GM21360 (cell line): ENCODE data around the gene RHOD.

Source experiments
- ATAC-seq: cut with Tn5 transposase; IDR thresholded peaks from one replicate; pipeline ENCODE4 v1.9.1; 2021; ENCODE audit warnings: mild to moderate bottlenecking, moderate library complexity; ENCODE audit not compliant: unreplicated experiment

Gene RHOD

GRCh38 chr11:67058506-67058905, 1.9 kb downstream of the RHOD start:
- ATAC-seq: no peak

- ATAC-seq: no peak
Measured at GRCh38 chr11:67059671-67060070, 3.0 kb downstream of the RHOD start.

- ATAC-seq: no peak
Measured at GRCh38 chr11:67060111-67060522, 3.5 kb downstream of the RHOD start.

GRCh38 chr11:67062526-67063373, 6.1 kb downstream of the RHOD start:
- no peak for ATAC-seq

- no peak for ATAC-seq
Measured at GRCh38 chr11:67066333-67066709, 9.7 kb downstream of the RHOD start.

GRCh38 chr11:67071420-67072284, 15.0 kb downstream of the RHOD start:
- ATAC-seq: no peak

- ATAC-seq: no peak
Measured at GRCh38 chr11:67072295-67072694, 15.6 kb downstream of the RHOD start.

GRCh38 chr11:67073908-67074307, 17.3 kb downstream of the RHOD start:
- ATAC-seq: no peak

GRCh38 chr11:67076202-67076601, 19.6 kb downstream of the RHOD start:
- no peak for ATAC-seq

GRCh38 chr11:67079065-67079705, 22.5 kb downstream of the RHOD start:
- ATAC-seq: no peak

- no peak for ATAC-seq
Measured at GRCh38 chr11:67082071-67082791, 25.6 kb downstream of the RHOD start.

GRCh38 chr11:67083786-67084366, 27.2 kb downstream of the RHOD start:
- no peak for ATAC-seq

- no peak for ATAC-seq
Measured at GRCh38 chr11:67085617-67086016, 29.0 kb downstream of the RHOD start.

- no peak for ATAC-seq
Measured at GRCh38 chr11:67090717-67091116, 34.1 kb downstream of the RHOD start.

GRCh38 chr11:67095214-67095507, 38.5 kb downstream of the RHOD start:
- ATAC-seq: no peak

- no peak for ATAC-seq
Measured at GRCh38 chr11:67098799-67099429, 42.3 kb downstream of the RHOD start.

GRCh38 chr11:67099831-67100324, 43.2 kb downstream of the RHOD start:
- no peak for ATAC-seq

GRCh38 chr11:67102664-67103063, 46.0 kb downstream of the RHOD start:
- no peak for ATAC-seq

- no peak for ATAC-seq
Measured at GRCh38 chr11:67105964-67106363, 49.3 kb downstream of the RHOD start.

GRCh38 chr11:67111261-67111660, 54.6 kb downstream of the RHOD start:
- ATAC-seq: no peak
